ENCODE results near the gene LPCAT2. TPM values are rescaled to one million over a fixed set of nuclear protein-coding genes. Genes with fewer than 3 reads are reported as not detected.

Gene LPCAT2
- total and polyA plus RNA-seq, 4 donors: 11.2 to 33.6 (median 13.7) TPM

DNA sequence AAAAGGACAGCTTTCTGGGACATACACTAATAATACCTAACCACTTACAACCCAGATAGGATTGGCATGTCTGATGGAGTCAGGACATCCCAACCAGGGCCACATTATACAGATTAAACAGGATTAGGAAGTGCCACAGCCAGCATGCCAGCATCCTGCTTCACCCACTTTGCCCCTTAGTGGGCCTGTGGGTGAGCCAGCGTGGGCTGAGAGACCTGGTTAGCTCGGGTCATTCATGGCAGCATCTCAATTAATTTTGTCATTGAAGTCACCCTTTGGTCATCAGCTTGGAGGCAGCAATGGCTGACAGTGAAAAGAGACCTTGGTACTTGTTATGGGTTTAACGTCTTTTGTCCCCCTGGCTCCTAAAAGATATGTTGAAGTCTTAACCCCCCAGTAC is 117.0 kb downstream of the LPCAT2 start:
- Histone ChIP-seq H3K4me3 (ENCODE audit: low read depth, low read length) (no peak overlapping the region), H3K9me3 (ENCODE audit: control insufficient read depth, insufficient read depth, low read length) (no peaks in the 10 kb centered on the region), H3K27me3 (ENCODE audit: control insufficient read depth, insufficient read depth, low read length) (no peaks in the 10 kb centered on the region), H3K27ac (ENCODE audit: low read depth, low read length) (no peak overlapping the region), H3K36me3 (ENCODE audit: control insufficient read depth, insufficient read depth, low read length) (no peaks in the 10 kb centered on the region), H3K4me1 (ENCODE audit: control insufficient read depth, insufficient read depth, low read length) (no peaks in the 10 kb centered on the region)
- WGBS (ENCODE audit: insufficient coverage): 100% methylated on average over 1 of the region's 3 CpGs
- no peak for DNase-seq (ENCODE audit: low read depth in 4 of 6, low spot score in 6 of 6)

DNA sequence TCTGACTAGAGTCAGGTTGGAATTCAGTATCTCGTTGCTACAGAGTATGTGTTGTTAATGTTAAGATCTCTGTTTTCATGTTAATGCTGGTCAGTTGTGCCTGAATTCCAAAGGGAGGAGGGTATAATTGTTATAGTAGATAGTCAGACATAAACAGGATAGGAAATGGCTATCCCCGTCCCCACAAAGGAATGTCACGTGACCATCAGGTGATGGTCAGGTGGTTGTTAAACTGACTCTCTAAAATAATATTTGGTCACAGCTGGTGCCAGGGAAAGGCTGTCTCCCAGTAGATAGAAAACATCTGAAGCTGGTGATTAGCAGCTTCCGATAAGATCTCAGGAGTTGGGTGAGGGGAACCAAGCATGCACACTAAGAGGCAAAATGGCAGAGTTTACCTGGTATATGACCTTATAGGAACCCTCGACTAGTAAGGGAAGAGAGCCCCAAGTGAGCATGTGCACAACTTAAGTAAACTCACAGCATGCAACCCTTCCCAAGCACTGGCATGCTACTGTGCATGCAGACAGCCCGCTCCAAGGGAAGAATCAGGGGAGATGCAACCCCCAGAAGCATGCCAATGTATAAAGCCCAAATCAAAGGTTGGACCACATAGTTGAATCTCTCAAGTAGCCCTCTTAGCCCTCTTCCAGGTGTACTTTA is 119.6 kb downstream of the LPCAT2 start:
- H3K27me3 ChIP-seq (ENCODE audit: control insufficient read depth, insufficient read depth, low read length): no peaks in the 10 kb centered on the region
- no peak overlapping the region for H3K4me3 ChIP-seq (ENCODE audit: low read depth, low read length)
- no peaks in the 10 kb centered on the region for H3K9me3 ChIP-seq (ENCODE audit: control insufficient read depth, insufficient read depth, low read length)
- no peak overlapping the region for H3K27ac ChIP-seq (ENCODE audit: low read depth, low read length)
- DNase-seq (ENCODE audit: low read depth in 4 of 6, low spot score in 6 of 6): no peak
- H3K36me3 ChIP-seq (ENCODE audit: control insufficient read depth, insufficient read depth, low read length): no peaks in the 10 kb centered on the region
- 70% methylated on average over 5 of the region's 6 CpGs for WGBS (ENCODE audit: insufficient coverage)
- H3K4me1 ChIP-seq (ENCODE audit: control insufficient read depth, insufficient read depth, low read length): no peaks in the 10 kb centered on the region

DNA sequence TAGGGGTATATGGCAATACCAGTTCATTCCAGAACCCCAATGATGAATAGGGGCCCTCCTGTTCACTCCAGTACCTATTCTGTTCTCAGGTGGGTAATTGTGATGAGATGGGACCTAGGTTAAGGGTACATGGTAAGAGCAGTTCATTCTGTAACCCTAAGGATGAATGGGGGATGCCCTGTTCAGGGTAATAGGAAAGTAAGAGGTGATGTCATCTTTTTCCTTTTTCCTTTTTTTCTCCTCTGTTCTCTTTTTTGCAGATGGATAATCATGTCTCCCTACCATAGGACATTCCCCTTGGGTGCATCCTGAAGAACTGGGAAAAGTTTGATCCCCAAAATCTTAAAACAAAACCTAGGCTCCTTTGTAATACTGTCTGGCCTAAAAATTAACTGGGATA is 121.9 kb downstream of the LPCAT2 start:
- Histone ChIP-seq H3K36me3 (ENCODE audit: control insufficient read depth, insufficient read depth, low read length) (no peaks in the 10 kb centered on the region), H3K9me3 (ENCODE audit: control insufficient read depth, insufficient read depth, low read length) (no peaks in the 10 kb centered on the region), H3K27ac (ENCODE audit: low read depth, low read length) (no peak overlapping the region), H3K27me3 (ENCODE audit: control insufficient read depth, insufficient read depth, low read length) (no peaks in the 10 kb centered on the region), H3K4me3 (ENCODE audit: low read depth, low read length) (no peak overlapping the region), H3K4me1 (ENCODE audit: control insufficient read depth, insufficient read depth, low read length) (no peaks in the 10 kb centered on the region)
- no peak for DNase-seq (ENCODE audit: low read depth in 4 of 6, low spot score in 6 of 6)

DNA sequence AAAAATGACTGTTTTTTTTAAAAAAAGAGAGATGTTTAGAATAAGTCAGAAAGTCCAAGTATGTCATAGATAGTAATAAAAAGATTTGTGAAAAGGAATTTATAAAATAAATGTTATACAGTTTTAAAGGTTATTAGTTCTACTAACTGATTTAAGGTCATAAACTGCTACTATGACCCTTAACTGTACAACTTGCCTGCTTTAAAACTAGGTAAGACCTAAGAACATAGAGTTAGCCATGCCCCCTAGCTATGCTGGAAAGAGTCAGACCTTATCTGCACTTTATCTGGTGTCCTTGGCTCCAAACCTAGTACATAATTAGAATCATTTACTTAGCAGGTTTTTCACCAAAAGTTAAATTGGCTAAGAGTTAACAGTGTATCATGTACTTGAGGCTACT is 123.4 kb downstream of the LPCAT2 start:
- no peaks in the 10 kb centered on the region for H3K27me3 ChIP-seq (ENCODE audit: control insufficient read depth, insufficient read depth, low read length)
- no peak for DNase-seq (ENCODE audit: low read depth in 4 of 6, low spot score in 6 of 6)
- no peaks in the 10 kb centered on the region for H3K36me3 ChIP-seq (ENCODE audit: control insufficient read depth, insufficient read depth, low read length)
- H3K4me1 ChIP-seq (ENCODE audit: control insufficient read depth, insufficient read depth, low read length): peaks cover 3% of the 10 kb centered on the region
- H3K4me3 ChIP-seq (ENCODE audit: low read depth, low read length): no peak overlapping the region
- H3K27ac ChIP-seq (ENCODE audit: low read depth, low read length): no peak overlapping the region
- no peaks in the 10 kb centered on the region for H3K9me3 ChIP-seq (ENCODE audit: control insufficient read depth, insufficient read depth, low read length)

DNA sequence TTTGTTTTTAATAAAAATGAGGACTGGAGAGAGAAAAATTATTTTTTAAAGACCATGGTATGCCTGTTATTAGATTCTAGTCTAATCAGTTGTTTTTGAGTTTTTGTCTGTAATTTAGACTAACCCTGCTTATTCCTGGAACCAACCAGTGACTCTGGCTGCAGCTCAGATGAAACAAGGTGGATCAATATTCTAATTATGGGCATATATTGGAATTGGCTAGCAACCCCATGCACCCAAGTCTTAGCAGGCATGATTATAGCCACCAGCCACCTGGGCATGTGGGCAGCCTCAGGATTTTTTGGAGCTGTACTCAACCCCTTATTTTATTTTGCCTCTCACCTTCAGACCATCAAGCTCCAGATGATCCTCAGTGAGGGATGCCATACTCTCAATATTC is 125.3 kb downstream of the LPCAT2 start:
- Histone ChIP-seq H3K4me1 (ENCODE audit: control insufficient read depth, insufficient read depth, low read length) (peaks cover 3% of the 10 kb centered on the region), H3K27me3 (ENCODE audit: control insufficient read depth, insufficient read depth, low read length) (no peaks in the 10 kb centered on the region), H3K9me3 (ENCODE audit: control insufficient read depth, insufficient read depth, low read length) (no peaks in the 10 kb centered on the region), H3K4me3 (ENCODE audit: low read depth, low read length) (no peak overlapping the region), H3K27ac (ENCODE audit: low read depth, low read length) (no peak overlapping the region), H3K36me3 (ENCODE audit: control insufficient read depth, insufficient read depth, low read length) (no peaks in the 10 kb centered on the region)
- DNase-seq (ENCODE audit: low read depth in 4 of 6, low spot score in 6 of 6): no peak

Other genes with a start within 250 kb of the LPCAT2 start
- gene IRX6, start 184.9 kb upstream of the LPCAT2 start, total RNA-seq: under 1 TPM; 0.10 to 0.17 TPM
- under 1 TPM; 0.35 to 0.78 TPM for gene IRX6, start 184.9 kb upstream of the LPCAT2 start, polyA plus RNA-seq (ENCODE audit: insufficient read length in 2 of 2)
- gene MMP2, start 29.9 kb upstream of the LPCAT2 start, total RNA-seq: 100 to 1,000 TPM; 110 to 139 TPM
- 100 to 1,000 TPM; 120 to 130 TPM for gene MMP2, start 29.9 kb upstream of the LPCAT2 start, polyA plus RNA-seq (ENCODE audit: insufficient read length in 2 of 2)
- 1 to 10 TPM in 1 of 2 donors, under 1 TPM in 1; 0.50 to 1.2 TPM for gene CAPNS2, start 57.6 kb downstream of the LPCAT2 start, total RNA-seq
- gene CAPNS2, start 57.6 kb downstream of the LPCAT2 start, polyA plus RNA-seq (ENCODE audit: insufficient read length in 2 of 2): under 1 TPM in 1 of 2 donors, not detected in 1; 0.15 TPM
- gene SLC6A2, start 146.9 kb downstream of the LPCAT2 start, total RNA-seq: under 1 TPM; 0.11 to 0.89 TPM
- gene SLC6A2, start 146.9 kb downstream of the LPCAT2 start, polyA plus RNA-seq (ENCODE audit: insufficient read length in 2 of 2): under 1 TPM; 0.14 to 0.23 TPM